ENCODE data around the gene GPR153.
A peak's percentile ranks its signal among the peaks of the same experiment; 100 is the strongest.

The GPR153 gene

GRCh38 chr1:6208723-6209660 lies 51.9 kb downstream of the GPR153 start:
- Histone ChIP-seq H3K36me3 (ENCODE audit: control insufficient read depth in 1 of 2, insufficient read depth in 2 of 2, low read length in 2 of 2) (peaks cover 0 to 4% of the 10 kb centered on the region in 2 experiments), H4K8ac (ENCODE audit: low read depth, low read length) (peak overlapping the region; percentile 17), H3K27ac (ENCODE audit: low read depth, low read length) (no peak overlapping the region), H3K23ac (ENCODE audit: low read length) (no peak overlapping the region), H2BK5ac (ENCODE audit: low read depth, low read length, poor library complexity) (no peak overlapping the region), H3K9me3 (ENCODE audit: insufficient read depth, low read depth, low read length) (peaks cover 20% of the 10 kb centered on the region), H4K91ac (ENCODE audit: low read depth, low read length) (no peak overlapping the region), H3K27me3 (ENCODE audit: insufficient read depth, low read length) (peaks cover 18% of the 10 kb centered on the region), H2BK12ac (ENCODE audit: low read length) (no peak overlapping the region), H4K12ac (ENCODE audit: low read depth, low read length) (no peak overlapping the region), H3K4me1 (ENCODE audit: control insufficient read depth in 1 of 2, insufficient read depth in 2 of 2, low read length in 2 of 2) (peaks cover 13 to 20% of the 10 kb centered on the region in 2 experiments), H3K79me2 (ENCODE audit: control insufficient read depth, insufficient read depth, low read length, poor library complexity) (peaks cover 2% of the 10 kb centered on the region), H2AFZ (ENCODE audit: insufficient read depth, low read length, poor library complexity) (no peak overlapping the region), H2BK120ac (ENCODE audit: insufficient read depth, low read length, poor library complexity) (no peak overlapping the region), H3K79me1 (ENCODE audit: low read length) (peaks cover 5% of the 10 kb centered on the region), H3K4ac (ENCODE audit: low read depth, low read length) (no peak overlapping the region), H2AK5ac (ENCODE audit: low read length) (no peak overlapping the region), H3K4me2 (ENCODE audit: low read length) (peak overlapping the region; percentile 65), H3K18ac (ENCODE audit: low read length) (no peak overlapping the region), H3K4me3 (ENCODE audit: low read depth, low read length) (peak overlapping the region; percentile 59), H3K14ac (ENCODE audit: low read length) (no peak overlapping the region), H3K9ac (ENCODE audit: low read length) (no peak overlapping the region)
- DNase-seq: peak in 1 of 2 donors; percentile 75
- WGBS (ENCODE audit: extremely low coverage, insufficient coverage, insufficient read length): no CpG with 5 or more reads among the region's 99 CpGs

GRCh38 chr1:6207921-6208320 lies 53.0 kb downstream of the GPR153 start:
- peaks cover 2% of the 10 kb centered on the region for H3K79me2 ChIP-seq (ENCODE audit: control insufficient read depth, insufficient read depth, low read length, poor library complexity)
- H3K79me1 ChIP-seq (ENCODE audit: low read length): peaks cover 5% of the 10 kb centered on the region
- no peak overlapping the region for H2AFZ ChIP-seq (ENCODE audit: insufficient read depth, low read length, poor library complexity)
- no peak overlapping the region for H2BK120ac ChIP-seq (ENCODE audit: insufficient read depth, low read length, poor library complexity)
- no CpG with 5 or more reads among the region's 10 CpGs for WGBS (ENCODE audit: extremely low coverage, insufficient coverage, insufficient read length)
- no peak overlapping the region for H3K4me2 ChIP-seq (ENCODE audit: low read length)
- H3K23ac ChIP-seq (ENCODE audit: low read length): no peak overlapping the region
- H2AK5ac ChIP-seq (ENCODE audit: low read length): no peak overlapping the region
- H3K9ac ChIP-seq (ENCODE audit: low read length): no peak overlapping the region
- no peak overlapping the region for H3K4me3 ChIP-seq (ENCODE audit: low read depth, low read length)
- no peak overlapping the region for H3K4ac ChIP-seq (ENCODE audit: low read depth, low read length)
- DNase-seq: peak in 1 of 2 donors; percentile 17
- no peak overlapping the region for H4K91ac ChIP-seq (ENCODE audit: low read depth, low read length)
- H4K8ac ChIP-seq (ENCODE audit: low read depth, low read length): no peak overlapping the region
- H3K36me3 ChIP-seq (ENCODE audit: control insufficient read depth in 1 of 2, insufficient read depth in 2 of 2, low read length in 2 of 2): peaks cover 0 to 4% of the 10 kb centered on the region in 2 experiments
- no peak overlapping the region for H3K14ac ChIP-seq (ENCODE audit: low read length)
- H3K18ac ChIP-seq (ENCODE audit: low read length): no peak overlapping the region
- H3K4me1 ChIP-seq (ENCODE audit: control insufficient read depth in 1 of 2, insufficient read depth in 2 of 2, low read length in 2 of 2): peaks cover 13 to 20% of the 10 kb centered on the region in 2 experiments
- H3K27me3 ChIP-seq (ENCODE audit: insufficient read depth, low read length): peaks cover 18% of the 10 kb centered on the region
- H2BK5ac ChIP-seq (ENCODE audit: low read depth, low read length, poor library complexity): no peak overlapping the region
- H3K9me3 ChIP-seq (ENCODE audit: insufficient read depth, low read depth, low read length): peaks cover 20% of the 10 kb centered on the region
- no peak overlapping the region for H2BK12ac ChIP-seq (ENCODE audit: low read length)
- no peak overlapping the region for H4K12ac ChIP-seq (ENCODE audit: low read depth, low read length)
- no peak overlapping the region for H3K27ac ChIP-seq (ENCODE audit: low read depth, low read length)

DNA sequence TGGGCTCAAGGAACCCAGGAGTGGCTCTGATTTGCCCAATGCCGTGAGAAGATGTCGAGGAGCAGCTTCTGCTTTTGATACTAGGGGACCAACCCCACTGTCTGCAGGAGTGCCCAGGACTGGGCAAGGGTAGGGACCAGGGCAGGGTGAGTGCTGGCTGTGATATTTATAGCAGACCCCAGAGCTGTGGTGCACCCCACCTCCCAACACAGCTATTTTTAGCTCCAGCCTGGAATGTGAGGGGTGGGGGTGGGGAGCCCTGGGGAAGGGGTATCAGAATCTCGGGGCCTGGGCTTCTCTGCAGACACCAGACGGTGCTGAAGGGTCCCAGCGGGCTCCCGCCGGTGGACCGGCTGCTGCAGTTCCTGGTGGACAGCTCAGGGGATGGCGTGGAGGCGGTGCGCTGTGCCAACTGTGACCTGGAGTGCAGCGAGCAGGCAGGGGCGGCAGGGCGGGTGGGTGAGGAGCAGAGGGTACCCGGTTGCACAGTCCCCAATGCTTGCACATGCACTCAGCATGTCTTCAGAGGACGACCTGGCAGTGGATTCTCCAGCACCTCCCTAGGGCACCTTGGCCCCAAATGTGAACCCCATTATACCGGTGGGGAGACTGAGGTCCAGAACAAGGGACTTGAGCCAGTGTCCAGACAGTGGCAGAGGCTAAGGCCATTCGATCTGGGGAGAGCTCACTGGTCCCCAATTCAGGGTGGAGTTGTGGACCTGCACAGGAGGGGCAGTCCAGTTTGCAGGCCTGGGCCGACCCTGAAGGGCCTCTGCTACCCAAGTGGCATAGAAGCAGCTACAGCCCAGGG lies 53.6 kb downstream of the GPR153 start:
- H3K4me1 ChIP-seq (ENCODE audit: control insufficient read depth in 1 of 2, insufficient read depth in 2 of 2, low read length in 2 of 2): peaks cover 13 to 20% of the 10 kb centered on the region in 2 experiments
- H3K4me3 ChIP-seq (ENCODE audit: low read depth, low read length): no peak overlapping the region
- H2BK120ac ChIP-seq (ENCODE audit: insufficient read depth, low read length, poor library complexity): no peak overlapping the region
- no CpG with 5 or more reads among the region's 19 CpGs for WGBS (ENCODE audit: extremely low coverage, insufficient coverage, insufficient read length)
- no peak overlapping the region for H2BK5ac ChIP-seq (ENCODE audit: low read depth, low read length, poor library complexity)
- no peak overlapping the region for H4K12ac ChIP-seq (ENCODE audit: low read depth, low read length)
- no peak overlapping the region for H4K8ac ChIP-seq (ENCODE audit: low read depth, low read length)
- H3K27me3 ChIP-seq (ENCODE audit: insufficient read depth, low read length): peaks cover 18% of the 10 kb centered on the region
- H2AK5ac ChIP-seq (ENCODE audit: low read length): no peak overlapping the region
- DNase-seq: no peak
- no peak overlapping the region for H2AFZ ChIP-seq (ENCODE audit: insufficient read depth, low read length, poor library complexity)
- H3K14ac ChIP-seq (ENCODE audit: low read length): no peak overlapping the region
- no peak overlapping the region for H3K23ac ChIP-seq (ENCODE audit: low read length)
- peaks cover 2% of the 10 kb centered on the region for H3K79me2 ChIP-seq (ENCODE audit: control insufficient read depth, insufficient read depth, low read length, poor library complexity)
- H3K9me3 ChIP-seq (ENCODE audit: insufficient read depth, low read depth, low read length): peaks cover 20% of the 10 kb centered on the region
- peaks cover 5% of the 10 kb centered on the region for H3K79me1 ChIP-seq (ENCODE audit: low read length)
- H3K36me3 ChIP-seq (ENCODE audit: control insufficient read depth in 1 of 2, insufficient read depth in 2 of 2, low read length in 2 of 2): peaks cover 0 to 4% of the 10 kb centered on the region in 2 experiments
- no peak overlapping the region for H3K18ac ChIP-seq (ENCODE audit: low read length)
- H3K4ac ChIP-seq (ENCODE audit: low read depth, low read length): no peak overlapping the region
- H3K27ac ChIP-seq (ENCODE audit: low read depth, low read length): no peak overlapping the region
- no peak overlapping the region for H3K9ac ChIP-seq (ENCODE audit: low read length)
- no peak overlapping the region for H3K4me2 ChIP-seq (ENCODE audit: low read length)
- H2BK12ac ChIP-seq (ENCODE audit: low read length): no peak overlapping the region
- no peak overlapping the region for H4K91ac ChIP-seq (ENCODE audit: low read depth, low read length)

DNA sequence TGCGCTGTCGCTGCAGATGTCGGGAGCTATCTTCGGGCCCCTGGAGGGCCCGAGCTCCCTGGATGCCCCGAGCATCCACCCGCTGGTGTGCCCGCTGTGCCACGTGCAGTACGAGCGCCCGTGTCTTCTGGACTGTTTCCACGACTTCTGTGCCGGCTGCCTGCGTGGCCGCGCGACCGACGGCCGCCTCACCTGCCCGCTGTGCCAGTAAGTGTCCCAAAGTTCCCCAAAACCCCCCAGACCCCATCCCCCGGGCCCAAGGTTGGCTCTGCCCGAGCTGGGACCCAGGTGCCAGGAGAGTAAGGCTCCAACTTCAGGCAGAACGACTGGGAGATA lies 54.4 kb downstream of the GPR153 start:
- H4K12ac ChIP-seq (ENCODE audit: low read depth, low read length): no peak overlapping the region
- H3K36me3 ChIP-seq (ENCODE audit: control insufficient read depth in 1 of 2, insufficient read depth in 2 of 2, low read length in 2 of 2): peaks cover 0 to 4% of the 10 kb centered on the region in 2 experiments
- peaks cover 18% of the 10 kb centered on the region for H3K27me3 ChIP-seq (ENCODE audit: insufficient read depth, low read length)

More for the DNA sequence above, 54.4 kb downstream of the GPR153 start:
- Histone ChIP-seq H3K4me2 (ENCODE audit: low read length) (peak overlapping the region; percentile 86), H2BK120ac (ENCODE audit: insufficient read depth, low read length, poor library complexity) (no peak overlapping the region), H4K91ac (ENCODE audit: low read depth, low read length) (no peak overlapping the region), H3K27ac (ENCODE audit: low read depth, low read length) (peak overlapping the region; percentile 24), H2AFZ (ENCODE audit: insufficient read depth, low read length, poor library complexity) (peak overlapping the region; percentile 93), H3K23ac (ENCODE audit: low read length) (no peak overlapping the region), H3K79me1 (ENCODE audit: low read length) (peaks cover 5% of the 10 kb centered on the region), H2BK5ac (ENCODE audit: low read depth, low read length, poor library complexity) (no peak overlapping the region), H2BK12ac (ENCODE audit: low read length) (no peak overlapping the region), H2AK5ac (ENCODE audit: low read length) (no peak overlapping the region), H4K8ac (ENCODE audit: low read depth, low read length) (peak overlapping the region; percentile 62), H3K14ac (ENCODE audit: low read length) (no peak overlapping the region), H3K4me1 (ENCODE audit: control insufficient read depth in 1 of 2, insufficient read depth in 2 of 2, low read length in 2 of 2) (peaks cover 13 to 20% of the 10 kb centered on the region in 2 experiments), H3K4ac (ENCODE audit: low read depth, low read length) (no peak overlapping the region), H3K79me2 (ENCODE audit: control insufficient read depth, insufficient read depth, low read length, poor library complexity) (peaks cover 2% of the 10 kb centered on the region), H3K18ac (ENCODE audit: low read length) (no peak overlapping the region), H3K9me3 (ENCODE audit: insufficient read depth, low read depth, low read length) (peaks cover 20% of the 10 kb centered on the region), H3K9ac (ENCODE audit: low read length) (no peak overlapping the region), H3K4me3 (ENCODE audit: low read depth, low read length) (no peak overlapping the region)
- DNase-seq: no peak
- no CpG with 5 or more reads among the region's 25 CpGs for WGBS (ENCODE audit: extremely low coverage, insufficient coverage, insufficient read length)
